ENCODE data around the gene EYA2. TPM values are rescaled to one million over a fixed set of nuclear protein-coding genes. Genes with fewer than 3 reads are reported as not detected.

EYA2 gene
- total and polyA plus RNA-seq, 2 donors from 2014 or later: 2.6 to 7.9 TPM

DNA sequence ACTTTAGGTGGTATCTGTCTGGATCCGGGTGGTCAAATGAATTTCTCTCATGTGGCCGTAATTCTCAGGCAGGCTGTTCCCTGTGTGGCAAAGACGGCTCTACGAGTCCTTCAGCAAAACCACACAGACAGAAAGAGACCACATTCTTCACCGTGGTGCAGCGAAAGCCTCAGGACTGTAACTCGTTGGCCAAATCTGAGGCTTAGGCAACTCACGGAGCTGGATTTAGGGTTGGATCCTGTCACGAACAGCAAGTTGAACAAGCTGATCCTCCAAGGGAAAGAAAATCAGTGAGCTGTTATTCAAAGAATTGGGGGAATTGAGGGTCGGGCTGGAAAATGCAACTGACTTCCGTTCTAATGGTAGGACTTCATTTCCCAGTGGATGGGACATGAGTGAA lies 294.4 kb downstream of the EYA2 start:
- no peak for FAIRE-seq
- Histone ChIP-seq H3K4me3 (ENCODE audit: low read length in 3 of 3) (no peak overlapping the region), H3K9me3 (ENCODE audit: control insufficient read depth in 2 of 3, insufficient read depth in 1 of 3, low read length in 3 of 3) (no peaks in the 10 kb centered on the region), H3K36me3 (ENCODE audit: control insufficient read depth in 2 of 3, insufficient read depth in 3 of 3, low read length in 3 of 3) (no peaks in the 10 kb centered on the region), H3K27ac (ENCODE audit: low read depth in 2 of 2, low read length in 2 of 2) (no peak overlapping the region), H3K9ac (ENCODE audit: low read length in 3 of 3) (no peak overlapping the region), H3K4me1 (ENCODE audit: control insufficient read depth in 2 of 3, insufficient read depth in 2 of 3, low read depth in 1 of 3, low read length in 3 of 3) (no peaks in the 10 kb centered on the region), H3K27me3 (ENCODE audit: control insufficient read depth, insufficient read depth, low read length) (no peaks in the 10 kb centered on the region)
- TF ChIP-seq, protein P1, sequence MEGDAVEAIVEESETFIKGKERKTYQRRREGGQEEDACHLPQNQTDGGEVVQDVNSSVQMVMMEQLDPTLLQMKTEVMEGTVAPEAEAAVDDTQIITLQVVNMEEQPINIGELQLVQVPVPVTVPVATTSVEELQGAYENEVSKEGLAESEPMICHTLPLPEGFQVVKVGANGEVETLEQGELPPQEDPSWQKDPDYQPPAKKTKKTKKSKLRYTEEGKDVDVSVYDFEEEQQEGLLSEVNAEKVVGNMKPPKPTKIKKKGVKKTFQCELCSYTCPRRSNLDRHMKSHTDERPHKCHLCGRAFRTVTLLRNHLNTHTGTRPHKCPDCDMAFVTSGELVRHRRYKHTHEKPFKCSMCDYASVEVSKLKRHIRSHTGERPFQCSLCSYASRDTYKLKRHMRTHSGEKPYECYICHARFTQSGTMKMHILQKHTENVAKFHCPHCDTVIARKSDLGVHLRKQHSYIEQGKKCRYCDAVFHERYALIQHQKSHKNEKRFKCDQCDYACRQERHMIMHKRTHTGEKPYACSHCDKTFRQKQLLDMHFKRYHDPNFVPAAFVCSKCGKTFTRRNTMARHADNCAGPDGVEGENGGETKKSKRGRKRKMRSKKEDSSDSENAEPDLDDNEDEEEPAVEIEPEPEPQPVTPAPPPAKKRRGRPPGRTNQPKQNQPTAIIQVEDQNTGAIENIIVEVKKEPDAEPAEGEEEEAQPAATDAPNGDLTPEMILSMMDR (IDR thresholded peaks at IDR 0.05; ENCODE audit: borderline replicate concordance, extremely low read depth, insufficient read depth): no peak
- intact Hi-C loops (cut with DNase I): no loop called here
- no peak for DNase-seq

- Histone ChIP-seq H3K36me3 (ENCODE audit: control insufficient read depth in 2 of 3, insufficient read depth in 3 of 3, low read length in 3 of 3) (no peaks in the 10 kb centered on the region), H3K27me3 (ENCODE audit: control insufficient read depth, insufficient read depth, low read length) (no peaks in the 10 kb centered on the region), H3K9ac (ENCODE audit: low read length in 3 of 3) (no peak overlapping the region), H3K4me3 (ENCODE audit: low read length in 3 of 3) (no peak overlapping the region), H3K27ac (ENCODE audit: low read depth in 2 of 2, low read length in 2 of 2) (no peak overlapping the region), H3K4me1 (ENCODE audit: control insufficient read depth in 2 of 3, insufficient read depth in 2 of 3, low read depth in 1 of 3, low read length in 3 of 3) (no peaks in the 10 kb centered on the region), H3K9me3 (ENCODE audit: control insufficient read depth in 2 of 3, insufficient read depth in 1 of 3, low read length in 3 of 3) (no peaks in the 10 kb centered on the region)
- TF ChIP-seq, protein P1 (IDR thresholded peaks at IDR 0.05; ENCODE audit: borderline replicate concordance, extremely low read depth, insufficient read depth): no peak
- intact Hi-C loops (cut with DNase I): no loop called here
- FAIRE-seq: no peak
- no peak for DNase-seq
These were observed 296.5 kb downstream of the EYA2 start for GRCh38 chr20:47191074-47191673.

- no peak overlapping the region for H3K27ac ChIP-seq (ENCODE audit: low read depth in 2 of 2, low read length in 2 of 2)
- no peaks in the 10 kb centered on the region for H3K4me1 ChIP-seq (ENCODE audit: control insufficient read depth in 2 of 3, insufficient read depth in 2 of 3, low read depth in 1 of 3, low read length in 3 of 3)
- intact Hi-C loops (cut with DNase I): no loop called here
- TF ChIP-seq, protein P1 (IDR thresholded peaks at IDR 0.05; ENCODE audit: borderline replicate concordance, extremely low read depth, insufficient read depth): no peak
- H3K4me3 ChIP-seq (ENCODE audit: low read length in 3 of 3): no peak overlapping the region
- no peaks in the 10 kb centered on the region for H3K9me3 ChIP-seq (ENCODE audit: control insufficient read depth in 2 of 3, insufficient read depth in 1 of 3, low read length in 3 of 3)
- no peaks in the 10 kb centered on the region for H3K27me3 ChIP-seq (ENCODE audit: control insufficient read depth, insufficient read depth, low read length)
- H3K36me3 ChIP-seq (ENCODE audit: control insufficient read depth in 2 of 3, insufficient read depth in 3 of 3, low read length in 3 of 3): no peaks in the 10 kb centered on the region
- DNase-seq: no peak
- H3K9ac ChIP-seq (ENCODE audit: low read length in 3 of 3): no peak overlapping the region
- no peak for FAIRE-seq
These were observed 297.3 kb downstream of the EYA2 start for GRCh38 chr20:47191956-47192355.

- intact Hi-C loops (cut with DNase I): no loop called here
- Histone ChIP-seq H3K9me3 (ENCODE audit: control insufficient read depth in 2 of 3, insufficient read depth in 1 of 3, low read length in 3 of 3) (no peaks in the 10 kb centered on the region), H3K4me3 (ENCODE audit: low read length in 3 of 3) (no peak overlapping the region), H3K27ac (ENCODE audit: low read depth in 2 of 2, low read length in 2 of 2) (no peak overlapping the region), H3K36me3 (ENCODE audit: control insufficient read depth in 2 of 3, insufficient read depth in 3 of 3, low read length in 3 of 3) (no peaks in the 10 kb centered on the region), H3K9ac (ENCODE audit: low read length in 3 of 3) (no peak overlapping the region), H3K27me3 (ENCODE audit: control insufficient read depth, insufficient read depth, low read length) (no peaks in the 10 kb centered on the region), H3K4me1 (ENCODE audit: control insufficient read depth in 2 of 3, insufficient read depth in 2 of 3, low read depth in 1 of 3, low read length in 3 of 3) (no peaks in the 10 kb centered on the region)
- FAIRE-seq (no peak), DNase-seq (no peak)
- TF ChIP-seq, protein P1 (IDR thresholded peaks at IDR 0.05; ENCODE audit: borderline replicate concordance, extremely low read depth, insufficient read depth): no peak
These were observed 300.9 kb downstream of the EYA2 start for GRCh38 chr20:47195573-47195972.

Measured in kidney (tissue), 14 donors.